DMS153 treated with DMSO at 0.1 percent for 48 hours (cell line): ENCODE data around the gene LCNL1.

Experiments used
- DNase-seq: peaks from one replicate; lab custom pipeline; 2025; ENCODE audit not compliant: unreplicated experiment; lab: John Stamatoyannopoulos, UW

LCNL1 gene

GRCh38 chr9:136973618-136974617 lies 8.9 kb upstream of the LCNL1 start:
- DNase-seq: no peak

GRCh38 chr9:136974817-136975535 lies 7.8 kb upstream of the LCNL1 start:
- DNase-seq: no peak

- no peak for DNase-seq
These were observed 7.1 kb upstream of the LCNL1 start for GRCh38 chr9:136975644-136976043.

GRCh38 chr9:136977223-136977622 lies 5.6 kb upstream of the LCNL1 start, which contains the start of gene PTGDS:
PTGDS (plus strand) TSS chr9:136977504; CDS start chr9:136977579, 75 bp downstream.
- no peak for DNase-seq

- no peak for DNase-seq
These were observed 5.1 kb upstream of the LCNL1 start for GRCh38 chr9:136977649-136978072.

- peak; percentile 24 for DNase-seq
These were observed 4.5 kb upstream of the LCNL1 start for GRCh38 chr9:136978073-136978864.

- DNase-seq: no peak
These were observed 3.8 kb upstream of the LCNL1 start for GRCh38 chr9:136978865-136979544.

- DNase-seq: no peak
These were observed 2.8 kb upstream of the LCNL1 start for GRCh38 chr9:136979769-136980587.

GRCh38 chr9:136980669-136981478 lies 1.9 kb upstream of the LCNL1 start:
- no peak for DNase-seq

GRCh38 chr9:136981588-136982231 lies 1.1 kb upstream of the LCNL1 start:
- DNase-seq: no peak

GRCh38 chr9:136983167-136983566 lies 374 bp downstream of the LCNL1 start:
- no peak for DNase-seq

- no peak for DNase-seq
These were observed 992 bp downstream of the LCNL1 start for GRCh38 chr9:136983656-136984314.

GRCh38 chr9:136984464-136985026 lies 1.8 kb downstream of the LCNL1 start:
- DNase-seq: no peak

- DNase-seq: no peak
These were observed 2.3 kb downstream of the LCNL1 start for GRCh38 chr9:136985027-136985602.

- no peak for DNase-seq
These were observed 3.1 kb downstream of the LCNL1 start for GRCh38 chr9:136985853-136986252.

- no peak for DNase-seq
These were observed 6.1 kb downstream of the LCNL1 start for GRCh38 chr9:136988872-136989271.
